ENCODE data around the gene TFIP11.

The TFIP11 gene

GRCh38 chr22:26446808-26447515 lies 65.3 kb downstream of the TFIP11 start:
- FAIRE-seq, result no peak

GRCh38 chr22:26445577-26446275 lies 66.5 kb downstream of the TFIP11 start:
- no peak for FAIRE-seq

- no peak for FAIRE-seq
Observed at GRCh38 chr22:26444777-26445176, 67.5 kb downstream of the TFIP11 start.

GRCh38 chr22:26443901-26444690 lies 68.2 kb downstream of the TFIP11 start:
- FAIRE-seq, result no peak

GRCh38 chr22:26442086-26442756 lies 70.1 kb downstream of the TFIP11 start:
- FAIRE-seq, result no peak

Measured in G401.6 (cell line).